Spleen (tissue), 11 donors: ENCODE data around the gene TNFSF10. TPM values are rescaled to one million over a fixed set of nuclear protein-coding genes. Genes with fewer than 3 reads are reported as not detected.

Source experiments
- DNase-seq: peaks from one replicate; pipeline ENCODE4 v3.0.0-alpha.2; 2020
- H3K27ac ChIP-seq, 8 donors: fragments of 200-600 bp; sonication (generic) in 7 of 8; 1 replicate in 4 of 8; 2 replicates in 4 of 8; pipeline versions ENCODE4 v1.5.0 to v1.8.0; 2016 to 2021; ENCODE audit warnings: inconsistent platforms in 4 of 8, mild to moderate bottlenecking in 4 of 8, moderate library complexity in 1 of 8
- H3K27me3 ChIP-seq, 7 donors: fragments of 200-600 bp; sonication (generic) in 6 of 7; replicated peaks in 1 of 7; 1 replicate in 4 of 7; 2 replicates in 3 of 7; pipeline versions ENCODE4 v1.5.0 to v1.8.0; 2016 to 2021; ENCODE audit warnings: inconsistent platforms in 3 of 7, mild to moderate bottlenecking in 1 of 7
- H3K36me3 ChIP-seq, 6 donors: fragments of 200-600 bp; sonication (generic) in 5 of 6; 1 replicate in 4 of 6; 2 replicates in 2 of 6; pipeline versions ENCODE4 v1.5.0 to v1.8.0; 2016 to 2021; ENCODE audit warnings: inconsistent platforms in 2 of 6
- H3K4me1 ChIP-seq, 6 donors: fragments of 200-600 bp; sonication (generic) in 5 of 6; 1 replicate in 3 of 6; 2 replicates in 3 of 6; pipeline versions ENCODE4 v1.5.0 to v1.8.0; 2016 to 2021; ENCODE audit warnings: inconsistent platforms in 3 of 6
- H3K4me3 ChIP-seq, 8 donors: fragments of 200-600 bp; sonication (generic) in 7 of 8; 1 replicate in 4 of 8; 2 replicates in 4 of 8; pipeline versions ENCODE4 v1.5.0 to v1.8.0; 2016 to 2021; ENCODE audit warnings: inconsistent platforms in 4 of 8, mild to moderate bottlenecking in 4 of 8, moderate library complexity in 2 of 8
- H3K9me3 ChIP-seq, 8 donors: fragments of 200-600 bp; sonication (generic) in 7 of 8; 1 replicate in 4 of 8; 2 replicates in 4 of 8; pipeline versions ENCODE4 v1.5.0 to v1.8.0; 2016 to 2021; ENCODE audit warnings: inconsistent platforms in 4 of 8
- CTCF ChIP-seq, 11 experiments: fragments of 200-600 bp in 7 of 11; fragments of 450-650 bp in 4 of 11; sonication (generic) in 4 of 11; IDR thresholded peaks in 8 of 11; conservative IDR thresholded peaks in 3 of 11; 1 replicate in 7 of 11; 2 replicates in 4 of 11; pipeline versions ENCODE4 v1.4.0 to v1.8.0; 2016 to 2021; ENCODE audit warnings: antibody characterized with exemption in 11 of 11, inconsistent platforms in 4 of 11, mild to moderate bottlenecking in 1 of 11
- POLR2A ChIP-seq, 3 donors: fragments of 450-650 bp; IDR thresholded peaks; one replicate each; pipeline ENCODE4 v1.5.1; 2017; ENCODE audit warnings: antibody characterized with exemption in 3 of 3, mild to moderate bottlenecking in 1 of 3
- POLR2AphosphoS5 ChIP-seq, 3 donors: sonication (generic); formaldehyde crosslinking; IDR thresholded peaks; one replicate each; pipeline ENCODE4 v1.5.1; 2017; ENCODE audit warnings: antibody characterized with exemption in 3 of 3
- WGBS, 5 donors: extraction: QIAGEN DNeasy Blood & Tissue Kit in 3 of 5; methylation state at CpG; one replicate each; pipeline versions ENCODE4 v1.1.5 to v1.1.7; 2013 to 2018; 5-methylcytosine and 5-hydroxymethylcytosine counted together
- intact Hi-C: fragments of 100-400 bp; cut with DNase I; formaldehyde crosslinking; loops from one replicate; pipeline ENCODE4 v1.15.0; 2023; ENCODE audit warnings: low total_unique reads
- polyA plus RNA-seq, 3 donors: library from polyadenylated mRNA; stranded (reverse); fragments of 200-250 nt; gene quantifications; one replicate each; pipeline ENCODE4 v1.2.1, GENCODE V29; 2013
- total RNA-seq, 7 donors: library from RNA; depleted of rRNA in 3 of 7; stranded (reverse); fragments of >200 nt in 3 of 7; fragmentation: NEBNext Ultra II Directional in 4 of 7; extraction: Animal tissue kit (Norgen Biotek cat#: 25700) in 4 of 7; gene quantifications; one replicate each; pipeline versions ENCODE4 v1.1.0 to v1.2.1, GENCODE V29; 2016 to 2021
- donor health status: healthy with polysubstance abuse.
- donor health status: DM: no; HTN: no; CAD: no; lungs with moderate emphysema.
- donor health status: DM: no; HTN: no; CAD: no.
- donor health status: Bipolar disorder and iron deficiency.
- donor health status: healthy.
- donor health status: DM: no; HTN: no; CAD: no.
- donor health status: DM: yes; HTN: yes; CAD: no.

TNFSF10 gene
- total and polyA plus RNA-seq, 10 donors = 19.5 to 156 (median 87.4) TPM

DNA sequence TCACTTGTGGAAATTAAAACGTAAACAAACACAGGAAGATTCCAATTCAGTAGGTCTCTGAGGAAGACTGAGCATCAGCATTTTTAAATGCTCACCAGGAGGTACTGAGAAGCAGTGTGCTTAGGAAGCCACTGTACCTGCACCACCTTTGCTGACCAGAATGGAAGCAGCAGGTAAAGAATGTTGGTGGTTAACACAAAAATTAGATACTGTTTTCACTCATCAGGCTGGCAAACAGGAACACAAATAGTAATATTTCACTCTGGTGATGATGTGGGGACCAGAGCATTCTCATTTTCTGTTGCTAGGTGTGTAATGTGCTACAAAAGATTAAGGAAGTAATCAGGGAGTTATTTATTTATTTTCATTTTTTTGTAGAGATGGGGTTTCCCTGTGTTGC, 45.1 kb downstream of the TNFSF10 start:
- Histone ChIP-seq H3K4me1 (peaks cover 0 to 20% (median 13%) of the 10 kb centered on the region in 6 donors), H3K27me3 (no peaks in the 10 kb centered on the region), H3K36me3 (no peaks in the 10 kb centered on the region), H3K27ac (peak overlapping the region in 2 of 8 donors; percentile 72 to 74), H3K9me3 (no peaks in the 10 kb centered on the region), H3K4me3 (no peak overlapping the region)
- intact Hi-C loops = no loop called here
- no peak for DNase-seq
- TF ChIP-seq POLR2AphosphoS5 (IDR thresholded peaks at IDR 0.05) (no peak), POLR2A (IDR thresholded peaks at IDR 0.05) (no peak), CTCF (IDR thresholded peaks at IDR 0.05 in 8 of 11, conservative IDR thresholded peaks at IDR 0.05 in 3 of 11) (no peak)
- WGBS, 5 donors = 43 to 74% (median 60%) methylated on average over 1 of the region's 1 CpG

GRCh38 chr3:172476347-172476746, 46.9 kb downstream of the TNFSF10 start:
- Histone ChIP-seq H3K4me3 (peak overlapping the region in 4 of 8 donors; percentile 20 to 66 (median 37)), H3K27me3 (no peaks in the 10 kb centered on the region), H3K27ac (peak overlapping the region in 4 of 8 donors; percentile 62 to 79 (median 73)), H3K36me3 (no peaks in the 10 kb centered on the region), H3K4me1 (peaks cover 0 to 20% (median 13%) of the 10 kb centered on the region in 6 donors), H3K9me3 (peaks cover 0 to 7% (median 0%) of the 10 kb centered on the region in 8 donors)
- intact Hi-C loops = no loop called here
- TF ChIP-seq POLR2A (IDR thresholded peaks at IDR 0.05) (no peak), CTCF (IDR thresholded peaks at IDR 0.05 in 8 of 11, conservative IDR thresholded peaks at IDR 0.05 in 3 of 11) (no peak), POLR2AphosphoS5 (IDR thresholded peaks at IDR 0.05) (no peak)
- 63 to 82% (median 69%) methylated on average over 5 of the region's 5 CpGs for WGBS, 5 donors
- DNase-seq = no peak

DNA sequence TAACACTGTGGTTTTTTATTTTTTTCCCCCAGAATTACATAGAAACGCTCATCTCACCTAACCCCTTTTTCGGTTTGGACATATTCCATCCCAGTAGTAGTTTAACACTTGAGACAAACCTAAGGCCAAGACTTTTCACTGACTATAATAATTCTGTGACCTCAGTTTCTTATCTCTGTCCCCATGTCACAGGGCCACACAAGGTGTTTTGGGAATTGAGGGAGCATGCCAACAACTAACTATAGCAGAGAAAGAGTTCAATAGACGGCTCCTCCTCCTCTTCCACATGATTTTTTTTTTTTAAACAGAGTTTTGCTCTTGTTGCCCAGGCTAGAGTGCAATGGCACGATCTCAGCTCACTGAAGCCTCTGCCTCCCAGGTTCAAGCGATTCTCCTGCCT, 47.5 kb downstream of the TNFSF10 start:
- Histone ChIP-seq H3K36me3 (no peaks in the 10 kb centered on the region), H3K4me3 (no peak overlapping the region), H3K27me3 (no peaks in the 10 kb centered on the region), H3K9me3 (peaks cover 0 to 7% (median 0%) of the 10 kb centered on the region in 8 donors), H3K27ac (no peak overlapping the region), H3K4me1 (peaks cover 0 to 20% (median 13%) of the 10 kb centered on the region in 6 donors)
- intact Hi-C loops = no loop called here
- no peak for TF ChIP-seq POLR2A (IDR thresholded peaks at IDR 0.05)
- TF ChIP-seq CTCF (IDR thresholded peaks at IDR 0.05 in 8 of 11, conservative IDR thresholded peaks at IDR 0.05 in 3 of 11) = no peak
- no peak for TF ChIP-seq POLR2AphosphoS5 (IDR thresholded peaks at IDR 0.05)
- no peak for DNase-seq
- 83 to 95% (median 86%) methylated on average over 5 of the region's 5 CpGs for WGBS, 5 donors

- intact Hi-C loops = no loop called here
- no peak overlapping the region for H3K27ac ChIP-seq
- peaks cover 0 to 7% (median 0%) of the 10 kb centered on the region in 8 donors for H3K9me3 ChIP-seq
- no peak for TF ChIP-seq POLR2A (IDR thresholded peaks at IDR 0.05)
- TF ChIP-seq CTCF (IDR thresholded peaks at IDR 0.05 in 8 of 11, conservative IDR thresholded peaks at IDR 0.05 in 3 of 11) = no peak
- no peak for TF ChIP-seq POLR2AphosphoS5 (IDR thresholded peaks at IDR 0.05)
- no peak for DNase-seq
- H3K27me3 ChIP-seq = peaks cover 0 to 7% (median 0%) of the 10 kb centered on the region in 7 donors
- H3K4me1 ChIP-seq = peaks cover 0 to 8% (median 4%) of the 10 kb centered on the region in 6 donors
- H3K36me3 ChIP-seq = no peaks in the 10 kb centered on the region
- no peak overlapping the region for H3K4me3 ChIP-seq
- 59 to 73% (median 67%) methylated on average over 1 of the region's 1 CpG for WGBS, 5 donors
Observed at GRCh38 chr3:172471903-172472302, 51.3 kb downstream of the TNFSF10 start.
